ENCODE measurements around the gene OLA1.
A peak's percentile ranks its signal among the peaks of the same experiment; 100 is the strongest.

Gene OLA1

GRCh38 chr2:174028935-174029334, 219.4 kb downstream of the OLA1 start:
- no peak for ATAC-seq

GRCh38 chr2:174027956-174028355, 220.4 kb downstream of the OLA1 start:
- no peak for ATAC-seq

DNA sequence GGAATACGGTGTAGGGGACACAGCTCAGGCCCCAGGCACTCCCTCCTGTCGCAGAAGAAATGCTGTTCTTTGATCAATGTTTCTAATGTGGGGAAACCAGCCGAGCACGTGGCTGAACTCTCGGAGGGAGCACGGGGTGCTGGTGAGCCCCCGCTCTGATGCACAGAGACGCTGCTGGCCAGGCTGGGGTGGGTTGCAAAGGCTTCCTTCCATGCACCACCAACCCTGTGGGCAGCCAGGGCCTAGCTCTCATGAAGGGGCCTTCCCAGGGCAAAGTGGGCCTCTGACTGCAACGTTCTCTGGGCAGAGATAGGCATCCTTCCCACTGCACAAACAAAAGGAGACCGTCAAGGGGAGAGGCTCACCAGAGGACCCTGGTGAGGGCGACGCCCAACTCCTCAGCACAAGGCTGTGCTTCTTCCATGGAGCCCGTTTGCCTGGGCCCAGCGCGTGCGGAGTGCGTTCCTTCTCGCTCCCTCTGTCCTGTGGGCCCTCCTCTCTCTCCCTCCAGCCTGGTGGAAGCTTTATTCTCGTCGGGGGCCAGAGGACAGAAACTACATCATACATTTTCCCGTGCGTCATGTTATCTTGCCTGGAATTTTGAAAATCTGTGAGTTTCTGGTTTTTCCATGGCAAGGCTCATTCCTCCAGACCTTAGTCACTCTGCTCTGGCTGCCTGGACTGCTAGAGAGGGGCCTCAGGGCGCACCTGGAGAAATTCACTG, 222.0 kb downstream of the OLA1 start:
- no peak for ATAC-seq

DNA sequence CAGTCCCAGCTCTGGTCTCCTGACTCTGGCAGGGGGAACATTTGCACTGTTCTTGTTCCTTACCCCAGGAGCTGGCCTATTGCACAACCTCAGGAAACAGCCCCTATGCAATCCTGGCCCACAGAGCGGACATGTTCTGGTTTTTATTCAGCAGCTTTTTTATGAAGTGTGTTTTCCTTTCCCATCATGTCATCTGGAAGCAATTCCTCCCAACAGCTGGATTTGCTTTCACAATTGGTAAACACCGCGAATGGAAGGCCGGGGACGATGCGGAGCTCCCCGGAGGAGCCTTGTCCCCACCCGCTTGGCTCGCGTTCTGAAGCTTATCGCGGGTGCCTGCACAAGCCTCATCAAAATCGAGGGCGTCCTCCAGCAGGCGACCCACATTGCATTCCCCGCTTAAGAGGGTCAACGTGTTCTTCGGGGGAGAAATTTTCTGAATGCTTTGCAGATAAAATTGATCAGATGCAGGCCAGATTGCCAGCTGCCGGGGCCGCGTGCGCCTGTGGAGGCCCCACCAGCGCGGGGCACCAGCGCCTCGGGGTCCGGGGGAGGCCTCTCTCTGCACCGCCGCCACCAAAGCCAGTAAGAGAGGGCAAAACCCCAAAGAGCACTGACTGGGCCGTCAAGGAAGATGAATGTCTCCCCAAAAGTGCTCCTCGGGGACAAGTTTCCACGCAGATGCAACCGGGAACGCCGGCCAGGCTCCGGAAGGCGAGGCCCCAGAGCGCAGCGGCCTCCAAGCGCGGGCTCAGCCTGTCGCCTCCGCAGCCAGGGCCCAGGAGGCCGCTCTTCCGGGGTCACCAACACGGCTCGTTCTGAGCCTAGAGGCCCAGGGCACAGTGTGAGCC, 222.8 kb downstream of the OLA1 start:
- no peak for ATAC-seq

DNA sequence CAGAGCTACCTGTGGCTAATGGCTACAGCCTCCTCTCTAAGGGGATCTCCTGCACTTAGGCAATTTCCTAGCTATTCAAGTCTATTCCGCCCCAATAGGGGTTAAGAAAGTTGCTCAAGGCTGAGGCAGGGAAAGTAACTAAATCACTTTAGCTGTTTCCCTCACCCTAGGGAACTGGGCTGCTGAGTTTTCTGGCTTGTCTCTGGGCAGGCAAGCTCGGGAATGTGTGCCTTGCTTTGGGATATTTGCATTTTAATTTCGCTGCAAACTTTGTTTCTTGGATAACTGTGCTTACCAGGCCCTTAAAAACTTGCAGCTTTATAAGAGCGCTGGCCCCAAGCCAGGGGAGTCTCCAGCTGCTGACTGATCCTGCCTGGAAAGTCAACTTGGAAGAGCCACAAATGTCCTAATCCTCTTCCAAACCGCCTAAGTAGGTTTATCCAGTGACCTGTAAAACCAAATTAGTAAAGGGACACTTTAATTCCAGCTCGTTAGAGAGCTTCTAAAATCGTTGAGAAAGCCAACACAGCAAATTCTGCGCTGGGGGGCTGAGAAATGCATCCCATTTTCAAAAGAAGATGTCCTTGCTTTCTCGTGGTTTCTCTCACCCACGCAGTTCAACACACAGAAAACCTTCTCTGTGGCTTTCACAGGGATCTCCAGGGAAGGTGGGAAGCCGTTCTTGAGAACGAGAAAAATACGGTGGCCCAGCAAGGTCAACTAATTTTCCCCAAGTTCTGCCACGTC, 223.6 kb downstream of the OLA1 start:
- ATAC-seq: no peak

GRCh38 chr2:174023591-174024523, 224.5 kb downstream of the OLA1 start:
- ATAC-seq: peak; percentile 80 to 82

Data from activated CD4-positive, CD25-positive, alpha-beta regulatory T cell treated with anti-CD3 and anti-CD28 coated beads, Interleukin-2, amount 50 U/mL, for 24 hours (primary cell).